ENCODE measurements around the gene HTT. TPM values are rescaled to one million over a fixed set of nuclear protein-coding genes. Genes with fewer than 3 reads are reported as not detected.

The HTT gene
- total and polyA plus RNA-seq, 10 of the 15 experiments (the other 5 are each of a cell fraction or from before 2014, with no cell fraction given): 3.3 to 113 (median 43.3) TPM

DNA sequence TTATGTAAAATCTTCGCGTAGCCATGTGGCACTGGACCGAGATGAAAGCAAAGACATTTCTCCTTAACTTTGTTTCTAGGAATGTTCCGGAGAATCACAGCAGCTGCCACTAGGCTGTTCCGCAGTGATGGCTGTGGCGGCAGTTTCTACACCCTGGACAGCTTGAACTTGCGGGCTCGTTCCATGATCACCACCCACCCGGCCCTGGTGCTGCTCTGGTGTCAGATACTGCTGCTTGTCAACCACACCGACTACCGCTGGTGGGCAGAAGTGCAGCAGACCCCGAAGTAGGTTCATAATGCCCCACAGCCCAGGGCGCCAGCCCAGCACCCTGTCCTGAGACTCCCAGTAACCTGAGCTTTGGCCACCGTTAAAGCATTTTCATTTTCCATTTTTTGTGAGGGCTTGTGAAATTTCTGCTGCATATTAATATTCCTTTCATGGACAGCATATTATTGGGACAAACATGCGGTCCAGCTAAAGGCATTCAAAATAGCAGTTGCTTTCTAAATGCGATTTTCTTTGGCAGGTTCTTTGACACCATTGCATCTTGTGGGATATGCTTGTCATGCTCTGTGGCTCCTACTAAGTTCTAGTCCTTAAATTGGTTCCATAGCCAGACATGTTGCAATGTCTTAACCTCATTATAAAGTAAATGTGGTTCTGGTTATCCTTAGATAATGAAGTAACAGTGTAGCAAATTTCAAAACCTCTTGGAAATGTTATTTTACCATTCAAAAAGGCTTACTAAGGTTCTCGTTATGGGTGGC is 125.4 kb downstream of the HTT start:
- FAIRE-seq: no peak
- ChIA-PET POLR2A (no interaction called here), RAD21 (ENCODE audit: unreplicated experiment) (no interaction called here), SMC1A (ENCODE audit: uncharacterized antibody, unreplicated experiment) (no interaction called here), CTCF (interaction anchor here (1.6 kb wide), 1 partner anchor 124 kb away, joined by 5 read pairs; no protein-coding TSS in a partner anchor)
- Histone ChIP-seq H3K79me2 (ENCODE audit: control insufficient read depth, insufficient read depth, low read length) (no peaks in the 10 kb centered on the region), H3K9me3 (replicated peaks; ENCODE audit: control insufficient read depth, insufficient read depth, low read length) (no peaks in the 10 kb centered on the region), H3K4me2 (ENCODE audit: control insufficient read depth, insufficient read depth) (no peak overlapping the region), H3K4me3 (no peak overlapping the region), H3K36me3 (ENCODE audit: control insufficient read depth in 2 of 2, insufficient read depth in 2 of 2, low read length in 1 of 2) (peaks cover 28 to 37% of the 10 kb centered on the region in 2 experiments), H4K20me1 (ENCODE audit: control insufficient read depth, insufficient read depth) (no peaks in the 10 kb centered on the region; the same call in none of the 2 replicates), H3K4me1 (ENCODE audit: control insufficient read depth, insufficient read depth, low read length) (peaks cover 17% of the 10 kb centered on the region), H2AFZ (ENCODE audit: control insufficient read depth, low read depth, low read length) (no peak overlapping the region), H3K27me3 (replicated peaks in 1 of 2; ENCODE audit: control insufficient read depth in 2 of 2, insufficient read depth in 2 of 2, low read length in 1 of 2) (no peaks in the 10 kb centered on the region), H3K9ac (ENCODE audit: control insufficient read depth, insufficient read depth, low read length) (no peak overlapping the region), H3K27ac (ENCODE audit: control insufficient read depth, insufficient read depth) (no peak overlapping the region)
- 88% methylated on average over 17 of the region's 17 CpGs for WGBS (ENCODE audit: insufficient coverage, insufficient replicate concordance, low lambda C conversion rate, missing lambda C conversion rate)
- no peak for DNase-seq (ENCODE audit: low read depth, low spot score)
- no peak for ATAC-seq
- intact Hi-C loops (cut with micrococcal nuclease; ENCODE audit: unreplicated experiment): no loop called here
- BruUV-seq (replicated peaks): no TSS peak
- in situ Hi-C loops (cut with MboI): no loop called here
- TF ChIP-seq CHD1 (IDR thresholded peaks at IDR 0.05; ENCODE audit: low read depth, low read length): no peak
- TF ChIP-seq CBFB (IDR thresholded peaks at IDR 0.05; ENCODE audit: low read depth): no peak
- TF ChIP-seq LARP7 (IDR thresholded peaks at IDR 0.05): no peak
- TF ChIP-seq BRCA1 (IDR thresholded peaks at IDR 0.05; ENCODE audit: low read depth, low read length): no peak
- TF ChIP-seq MTA2 (IDR thresholded peaks at IDR 0.05; ENCODE audit: low read depth): no peak
- TF ChIP-seq IKZF1 (conservative IDR thresholded peaks at IDR 0.05): no peak
- TF ChIP-seq SPI1 (IDR thresholded peaks at IDR 0.05; ENCODE audit: borderline replicate concordance, insufficient read depth, low read depth, low read length): no peak
- TF ChIP-seq, protein P1, sequence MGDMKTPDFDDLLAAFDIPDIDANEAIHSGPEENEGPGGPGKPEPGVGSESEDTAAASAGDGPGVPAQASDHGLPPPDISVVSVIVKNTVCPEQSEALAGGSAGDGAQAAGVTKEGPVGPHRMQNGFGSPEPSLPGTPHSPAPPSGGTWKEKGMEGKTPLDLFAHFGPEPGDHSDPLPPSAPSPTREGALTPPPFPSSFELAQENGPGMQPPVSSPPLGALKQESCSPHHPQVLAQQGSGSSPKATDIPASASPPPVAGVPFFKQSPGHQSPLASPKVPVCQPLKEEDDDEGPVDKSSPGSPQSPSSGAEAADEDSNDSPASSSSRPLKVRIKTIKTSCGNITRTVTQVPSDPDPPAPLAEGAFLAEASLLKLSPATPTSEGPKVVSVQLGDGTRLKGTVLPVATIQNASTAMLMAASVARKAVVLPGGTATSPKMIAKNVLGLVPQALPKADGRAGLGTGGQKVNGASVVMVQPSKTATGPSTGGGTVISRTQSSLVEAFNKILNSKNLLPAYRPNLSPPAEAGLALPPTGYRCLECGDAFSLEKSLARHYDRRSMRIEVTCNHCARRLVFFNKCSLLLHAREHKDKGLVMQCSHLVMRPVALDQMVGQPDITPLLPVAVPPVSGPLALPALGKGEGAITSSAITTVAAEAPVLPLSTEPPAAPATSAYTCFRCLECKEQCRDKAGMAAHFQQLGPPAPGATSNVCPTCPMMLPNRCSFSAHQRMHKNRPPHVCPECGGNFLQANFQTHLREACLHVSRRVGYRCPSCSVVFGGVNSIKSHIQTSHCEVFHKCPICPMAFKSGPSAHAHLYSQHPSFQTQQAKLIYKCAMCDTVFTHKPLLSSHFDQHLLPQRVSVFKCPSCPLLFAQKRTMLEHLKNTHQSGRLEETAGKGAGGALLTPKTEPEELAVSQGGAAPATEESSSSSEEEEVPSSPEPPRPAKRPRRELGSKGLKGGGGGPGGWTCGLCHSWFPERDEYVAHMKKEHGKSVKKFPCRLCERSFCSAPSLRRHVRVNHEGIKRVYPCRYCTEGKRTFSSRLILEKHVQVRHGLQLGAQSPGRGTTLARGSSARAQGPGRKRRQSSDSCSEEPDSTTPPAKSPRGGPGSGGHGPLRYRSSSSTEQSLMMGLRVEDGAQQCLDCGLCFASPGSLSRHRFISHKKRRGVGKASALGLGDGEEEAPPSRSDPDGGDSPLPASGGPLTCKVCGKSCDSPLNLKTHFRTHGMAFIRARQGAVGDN (IDR thresholded peaks at IDR 0.05): no peak
- TF ChIP-seq, protein P2, sequence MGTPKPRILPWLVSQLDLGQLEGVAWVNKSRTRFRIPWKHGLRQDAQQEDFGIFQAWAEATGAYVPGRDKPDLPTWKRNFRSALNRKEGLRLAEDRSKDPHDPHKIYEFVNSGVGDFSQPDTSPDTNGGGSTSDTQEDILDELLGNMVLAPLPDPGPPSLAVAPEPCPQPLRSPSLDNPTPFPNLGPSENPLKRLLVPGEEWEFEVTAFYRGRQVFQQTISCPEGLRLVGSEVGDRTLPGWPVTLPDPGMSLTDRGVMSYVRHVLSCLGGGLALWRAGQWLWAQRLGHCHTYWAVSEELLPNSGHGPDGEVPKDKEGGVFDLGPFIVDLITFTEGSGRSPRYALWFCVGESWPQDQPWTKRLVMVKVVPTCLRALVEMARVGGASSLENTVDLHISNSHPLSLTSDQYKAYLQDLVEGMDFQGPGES (IDR thresholded peaks at IDR 0.05): no peak
- TF ChIP-seq POU2F2 (IDR thresholded peaks at IDR 0.05; ENCODE audit: borderline replicate concordance, low read depth, low read length): no peak
- no peak for TF ChIP-seq ZNF24 (IDR thresholded peaks at IDR 0.05)
- no peak for TF ChIP-seq TCF12 (IDR thresholded peaks at IDR 0.05; ENCODE audit: low read depth, low read length)
- TF ChIP-seq, protein P3, sequence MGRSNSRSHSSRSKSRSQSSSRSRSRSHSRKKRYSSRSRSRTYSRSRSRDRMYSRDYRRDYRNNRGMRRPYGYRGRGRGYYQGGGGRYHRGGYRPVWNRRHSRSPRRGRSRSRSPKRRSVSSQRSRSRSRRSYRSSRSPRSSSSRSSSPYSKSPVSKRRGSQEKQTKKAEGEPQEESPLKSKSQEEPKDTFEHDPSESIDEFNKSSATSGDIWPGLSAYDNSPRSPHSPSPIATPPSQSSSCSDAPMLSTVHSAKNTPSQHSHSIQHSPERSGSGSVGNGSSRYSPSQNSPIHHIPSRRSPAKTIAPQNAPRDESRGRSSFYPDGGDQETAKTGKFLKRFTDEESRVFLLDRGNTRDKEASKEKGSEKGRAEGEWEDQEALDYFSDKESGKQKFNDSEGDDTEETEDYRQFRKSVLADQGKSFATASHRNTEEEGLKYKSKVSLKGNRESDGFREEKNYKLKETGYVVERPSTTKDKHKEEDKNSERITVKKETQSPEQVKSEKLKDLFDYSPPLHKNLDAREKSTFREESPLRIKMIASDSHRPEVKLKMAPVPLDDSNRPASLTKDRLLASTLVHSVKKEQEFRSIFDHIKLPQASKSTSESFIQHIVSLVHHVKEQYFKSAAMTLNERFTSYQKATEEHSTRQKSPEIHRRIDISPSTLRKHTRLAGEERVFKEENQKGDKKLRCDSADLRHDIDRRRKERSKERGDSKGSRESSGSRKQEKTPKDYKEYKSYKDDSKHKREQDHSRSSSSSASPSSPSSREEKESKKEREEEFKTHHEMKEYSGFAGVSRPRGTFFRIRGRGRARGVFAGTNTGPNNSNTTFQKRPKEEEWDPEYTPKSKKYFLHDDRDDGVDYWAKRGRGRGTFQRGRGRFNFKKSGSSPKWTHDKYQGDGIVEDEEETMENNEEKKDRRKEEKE (IDR thresholded peaks at IDR 0.05): no peak
- TF ChIP-seq RBBP5 (conservative IDR thresholded peaks at IDR 0.05): no peak
- no peak for TF ChIP-seq BMI1 (IDR thresholded peaks at IDR 0.05; ENCODE audit: borderline replicate concordance)

Data from GM12878 (cell line).